ENCODE results near the gene ASH1L.
A peak's percentile ranks its signal among the peaks of the same experiment; 100 is the strongest.
"Not testable (repeated sequence)": the region's sequence is repeated elsewhere in the genome, so short reads cannot be mapped to it uniquely, and the experiment has no call there.

Gene ASH1L

GRCh38 chr1:155301342-155301841 is 261.2 kb downstream of the ASH1L start, which contains the start of gene PKLR:
PKLR (minus strand) TSS chr1:155301438; CDS start chr1:155301395, 43 bp downstream.
- no peak for DNase-seq

GRCh38 chr1:155300553-155301329 is 261.9 kb downstream of the ASH1L start:
- DNase-seq: no peak

- DNase-seq: no peak
Measured at GRCh38 chr1:155300024-155300423, 262.6 kb downstream of the ASH1L start.

GRCh38 chr1:155297384-155297783 is 265.2 kb downstream of the ASH1L start:
- no peak for DNase-seq

GRCh38 chr1:155296661-155297060 is 265.9 kb downstream of the ASH1L start:
- DNase-seq: no peak

GRCh38 chr1:155295942-155296267 is 266.7 kb downstream of the ASH1L start:
- no peak for DNase-seq

- peak; percentile 12 for DNase-seq
Measured at GRCh38 chr1:155295183-155295941, 267.2 kb downstream of the ASH1L start.

- peak; percentile 27 for DNase-seq
Measured at GRCh38 chr1:155294520-155295182, 268.0 kb downstream of the ASH1L start.

GRCh38 chr1:155293086-155293749 is 269.4 kb downstream of the ASH1L start:
- no peak for DNase-seq

GRCh38 chr1:155291006-155291405 is 271.6 kb downstream of the ASH1L start:
- DNase-seq: not testable (repeated sequence)

- no peak for DNase-seq
Measured at GRCh38 chr1:155287987-155288543, 274.5 kb downstream of the ASH1L start.

GRCh38 chr1:155286544-155286943 is 276.1 kb downstream of the ASH1L start:
- no peak for DNase-seq

- DNase-seq: no peak
Measured at GRCh38 chr1:155285631-155286044, 277.0 kb downstream of the ASH1L start.

Measured in retina (tissue), 1 donor.